Trophoblast cell (in vitro differentiated cells and primary cell): ENCODE results near the gene CSPG4.

Experiments
- DNase-seq, 2 donors: peaks; one replicate each; pipeline ENCODE4 v3.0.0-alpha.2; 2016
- H2AFZ ChIP-seq: 2 replicates; pipeline ENCODE4 v1.6.1; 2013; ENCODE audit warnings: low read length, moderate library complexity, mild to moderate bottlenecking; ENCODE audit not compliant: insufficient read depth, poor library complexity
- H2AK5ac ChIP-seq: 2 replicates; pipeline ENCODE4 v1.6.1; 2013; ENCODE audit warnings: mild to moderate bottlenecking, low read length
- H2BK120ac ChIP-seq: 2 replicates; pipeline ENCODE4 v1.6.1; 2013; ENCODE audit warnings: low read length, mild to moderate bottlenecking, moderate library complexity; ENCODE audit not compliant: insufficient read depth, poor library complexity
- H2BK12ac ChIP-seq: 2 replicates; pipeline ENCODE4 v1.6.1; 2013; ENCODE audit warnings: mild to moderate bottlenecking, low read length, moderate library complexity
- H2BK5ac ChIP-seq: 2 replicates; pipeline ENCODE4 v1.6.1; 2013; ENCODE audit warnings: low read length, low read depth, moderate library complexity, mild to moderate bottlenecking; ENCODE audit not compliant: poor library complexity
- H3K14ac ChIP-seq: 2 replicates; pipeline ENCODE4 v1.6.1; 2013; ENCODE audit warnings: mild to moderate bottlenecking, low read length
- H3K18ac ChIP-seq: 2 replicates; pipeline ENCODE4 v1.6.1; 2013; ENCODE audit warnings: mild to moderate bottlenecking, low read length
- H3K23ac ChIP-seq: 2 replicates; pipeline ENCODE4 v1.6.1; 2013; ENCODE audit warnings: low read length
- H3K27ac ChIP-seq: 2 replicates; pipeline ENCODE4 v1.5.1; 2013; ENCODE audit warnings: low read depth, mild to moderate bottlenecking, inconsistent platforms, low read length, moderate library complexity
- H3K27me3 ChIP-seq: 2 replicates; pipeline ENCODE4 v1.6.1; 2013; ENCODE audit warnings: inconsistent platforms, mild to moderate bottlenecking, low read length, moderate library complexity; ENCODE audit not compliant: insufficient read depth
- H3K36me3 ChIP-seq, 2 experiments: 1 replicate in 1 of 2; 2 replicates in 1 of 2; pipeline ENCODE4 v1.6.1; 2013; ENCODE audit warnings: low read length in 2 of 2, mild to moderate bottlenecking in 2 of 2, moderate library complexity in 1 of 2; ENCODE audit not compliant: insufficient read depth in 2 of 2, control insufficient read depth in 1 of 2
- H3K4ac ChIP-seq: 2 replicates; pipeline ENCODE4 v1.6.1; 2013; ENCODE audit warnings: low read depth, mild to moderate bottlenecking, low read length, moderate library complexity
- H3K4me1 ChIP-seq, 2 experiments: 1 replicate in 1 of 2; 2 replicates in 1 of 2; pipeline ENCODE4 v1.6.1; 2013; ENCODE audit warnings: low read length in 2 of 2, mild to moderate bottlenecking in 2 of 2, moderate library complexity in 1 of 2; ENCODE audit not compliant: insufficient read depth in 2 of 2, control insufficient read depth in 1 of 2
- H3K4me2 ChIP-seq: 2 replicates; pipeline ENCODE4 v1.6.1; 2013; ENCODE audit warnings: inconsistent platforms, mild to moderate bottlenecking, low read length, moderate library complexity
- H3K4me3 ChIP-seq: 2 replicates; pipeline ENCODE4 v1.5.1; 2013; ENCODE audit warnings: mild to moderate bottlenecking, low read depth, low read length, inconsistent platforms
- H3K79me1 ChIP-seq: one replicate; pipeline ENCODE4 v1.6.1; 2013; ENCODE audit warnings: low read length
- H3K79me2 ChIP-seq: 2 replicates; pipeline ENCODE4 v1.6.1; 2013; ENCODE audit warnings: low read length, mild to moderate bottlenecking; ENCODE audit not compliant: control insufficient read depth, insufficient read depth, poor library complexity
- H3K9ac ChIP-seq: 2 replicates; pipeline ENCODE4 v1.6.1; 2013; ENCODE audit warnings: mild to moderate bottlenecking, low read length
- H3K9me3 ChIP-seq: 2 replicates; pipeline ENCODE4 v1.6.1; 2013; ENCODE audit warnings: low read depth, mild to moderate bottlenecking, control low read depth, inconsistent platforms, low read length; ENCODE audit not compliant: insufficient read depth
- H4K12ac ChIP-seq: 2 replicates; pipeline ENCODE4 v1.6.1; 2013; ENCODE audit warnings: low read depth, mild to moderate bottlenecking, low read length, moderate library complexity
- H4K8ac ChIP-seq: 2 replicates; pipeline ENCODE4 v1.6.1; 2013; ENCODE audit warnings: low read depth, mild to moderate bottlenecking, low read length, moderate library complexity
- H4K91ac ChIP-seq: one replicate; pipeline ENCODE4 v1.6.1; 2013; ENCODE audit warnings: low read depth, mild to moderate bottlenecking, low read length, moderate library complexity
- WGBS: extraction: QIAGEN DNeasy Blood & Tissue Kit; methylation state at CpG from one replicate; pipeline ENCODE4 v1.1.7; 2013; ENCODE audit warnings: missing lambda C conversion rate; ENCODE audit not compliant: insufficient read length, insufficient coverage; ENCODE audit errors: extremely low coverage; 5-methylcytosine and 5-hydroxymethylcytosine counted together

The CSPG4 gene

DNA sequence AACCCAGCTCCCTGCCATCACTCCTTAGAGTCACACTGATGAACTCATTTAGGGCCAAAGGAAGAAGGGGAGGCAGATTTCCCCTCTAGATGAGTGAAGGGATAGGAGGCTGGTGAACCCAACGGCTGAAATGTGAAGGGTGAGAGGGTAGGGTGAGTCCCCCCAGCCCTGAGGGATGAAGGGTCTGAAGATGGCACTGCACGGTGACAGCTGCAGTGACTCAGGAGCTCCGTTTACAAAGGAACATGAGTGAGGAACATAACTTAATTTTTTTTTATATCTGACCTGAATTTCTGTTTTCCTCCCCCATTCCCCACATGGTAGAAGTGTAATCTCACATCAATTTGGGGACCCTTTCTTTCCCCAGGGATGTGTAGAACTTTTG lies 50.9 kb downstream of the CSPG4 start:
- DNase-seq, result no peak
- Histone ChIP-seq H3K9me3 (no peaks in the 10 kb centered on the region), H2BK12ac (no peak overlapping the region), H3K79me2 (no peaks in the 10 kb centered on the region), H3K36me3 (peaks cover 20 to 29% of the 10 kb centered on the region in 2 experiments), H3K4me3 (no peak overlapping the region), H3K14ac (peak overlapping the region; percentile 60), H3K27me3 (no peaks in the 10 kb centered on the region), H3K4me2 (no peak overlapping the region), H3K79me1 (no peaks in the 10 kb centered on the region), H4K12ac (no peak overlapping the region), H2BK5ac (no peak overlapping the region), H4K91ac (no peak overlapping the region), H3K4ac (no peak overlapping the region), H2BK120ac (peak overlapping the region; percentile 14), H3K4me1 (peaks cover 17 to 31% of the 10 kb centered on the region in 2 experiments), H3K18ac (no peak overlapping the region), H2AFZ (no peak overlapping the region), H4K8ac (peak overlapping the region; percentile 49), H3K27ac (peak overlapping the region; percentile 36), H3K9ac (no peak overlapping the region), H2AK5ac (peak overlapping the region; percentile 16), H3K23ac (no peak overlapping the region)
- WGBS, result no CpG with 5 or more reads among the region's 3 CpGs

DNA sequence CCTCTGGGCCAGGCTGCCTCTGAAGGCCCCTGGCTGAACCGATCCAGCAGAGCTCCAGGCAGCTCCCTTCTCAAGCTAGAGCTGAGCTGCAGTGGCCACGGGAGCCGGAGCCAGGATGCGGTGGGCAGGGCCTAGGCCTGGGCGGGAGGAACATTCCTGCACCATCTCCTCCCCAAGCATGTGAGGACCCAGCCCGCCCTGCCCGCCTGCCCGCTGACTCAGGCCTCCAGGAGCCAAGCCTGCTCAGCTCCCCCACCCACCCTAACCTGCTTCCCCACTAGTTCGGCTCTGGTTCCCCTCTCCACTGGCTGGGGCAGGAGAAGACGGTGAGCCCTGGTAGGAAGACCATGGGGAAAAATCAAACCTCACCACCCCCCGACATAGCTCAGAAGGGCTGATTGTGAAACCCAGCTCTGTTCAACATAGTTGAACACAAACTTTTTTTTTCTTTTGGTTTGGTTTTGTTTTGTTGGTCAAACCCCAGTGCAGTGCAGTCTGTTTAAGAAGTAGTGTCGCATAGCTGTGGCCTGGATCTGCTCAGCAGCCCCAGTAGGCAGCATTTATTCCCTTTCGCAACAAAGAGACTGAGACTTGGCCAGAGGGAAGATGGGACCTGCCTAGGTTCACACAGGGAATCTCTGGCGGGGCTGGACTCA lies 51.4 kb downstream of the CSPG4 start:
- no CpG with 5 or more reads among the region's 14 CpGs for WGBS
- H3K79me1 ChIP-seq, result no peaks in the 10 kb centered on the region
- DNase-seq, result peak; percentile 77 to 79

DNA sequence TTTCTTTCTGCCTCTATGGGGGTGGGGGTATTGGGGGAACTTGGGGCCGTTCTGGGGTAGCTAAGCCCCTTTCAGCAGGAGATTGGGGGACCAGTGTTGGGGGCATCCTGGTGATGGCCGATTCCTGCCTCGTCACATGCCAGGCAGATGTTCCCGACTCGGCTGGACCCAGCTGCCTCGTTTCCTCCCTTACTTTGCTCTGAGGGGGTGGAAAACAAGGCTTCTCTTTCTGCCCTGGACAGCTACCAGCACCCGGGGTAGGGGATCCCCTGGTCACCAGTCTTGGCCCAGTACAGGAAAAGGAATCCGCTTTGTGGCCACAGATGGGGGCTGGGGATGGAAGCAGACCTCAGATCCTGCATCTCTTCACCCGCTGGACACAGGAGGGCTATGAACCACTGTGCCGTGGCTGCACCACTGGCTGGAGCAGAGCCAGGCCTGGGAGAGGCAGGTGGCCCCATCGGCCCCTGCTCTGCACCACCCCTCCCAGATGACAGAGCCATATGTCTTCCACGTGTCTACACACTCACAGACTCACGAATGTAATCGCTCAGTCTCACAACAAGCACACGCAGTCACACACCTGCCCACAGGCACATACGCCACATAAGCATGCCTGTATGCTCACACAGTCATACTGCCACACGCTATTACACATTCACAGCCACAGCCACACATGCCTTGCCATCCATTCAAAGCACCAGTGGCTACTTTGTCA lies 52.6 kb downstream of the CSPG4 start:
- DNase-seq, result no peak
- WGBS, result no CpG with 5 or more reads among the region's 17 CpGs
- Histone ChIP-seq H2BK12ac (no peak overlapping the region), H3K4me1 (peaks cover 13 to 27% of the 10 kb centered on the region in 2 experiments), H3K18ac (no peak overlapping the region), H4K8ac (no peak overlapping the region), H2AFZ (no peak overlapping the region), H3K27ac (no peak overlapping the region), H2BK120ac (no peak overlapping the region), H3K9me3 (peaks cover 2% of the 10 kb centered on the region), H3K36me3 (peaks cover 25 to 33% of the 10 kb centered on the region in 2 experiments), H4K91ac (no peak overlapping the region), H3K4ac (no peak overlapping the region), H2BK5ac (no peak overlapping the region), H3K79me1 (no peaks in the 10 kb centered on the region), H3K4me2 (no peak overlapping the region), H3K14ac (no peak overlapping the region), H2AK5ac (no peak overlapping the region), H3K4me3 (no peak overlapping the region), H3K79me2 (no peaks in the 10 kb centered on the region), H4K12ac (no peak overlapping the region), H3K27me3 (no peaks in the 10 kb centered on the region), H3K23ac (no peak overlapping the region), H3K9ac (no peak overlapping the region)

More for the DNA sequence above, 51.4 kb downstream of the CSPG4 start:
- H3K27me3 ChIP-seq, result no peaks in the 10 kb centered on the region
- H2BK12ac ChIP-seq, result no peak overlapping the region
- H2BK5ac ChIP-seq, result no peak overlapping the region
- H3K14ac ChIP-seq, result peak overlapping the region; percentile 60
- H3K18ac ChIP-seq, result no peak overlapping the region
- no peak overlapping the region for H3K4me2 ChIP-seq
- peaks cover 13 to 27% of the 10 kb centered on the region in 2 experiments for H3K4me1 ChIP-seq
- peak overlapping the region; percentile 49 for H4K8ac ChIP-seq
- H3K4ac ChIP-seq, result no peak overlapping the region
- no peak overlapping the region for H2AFZ ChIP-seq
- no peak overlapping the region for H3K9ac ChIP-seq
- no peak overlapping the region for H4K12ac ChIP-seq
- H3K23ac ChIP-seq, result no peak overlapping the region
- peaks cover 2% of the 10 kb centered on the region for H3K9me3 ChIP-seq
- no peaks in the 10 kb centered on the region for H3K79me2 ChIP-seq
- no peak overlapping the region for H4K91ac ChIP-seq
- peak overlapping the region; percentile 14 for H2BK120ac ChIP-seq
- H3K27ac ChIP-seq, result peak overlapping the region; percentile 36
- peaks cover 23 to 33% of the 10 kb centered on the region in 2 experiments for H3K36me3 ChIP-seq
- peak overlapping the region; percentile 16 for H2AK5ac ChIP-seq
- H3K4me3 ChIP-seq, result no peak overlapping the region

DNA sequence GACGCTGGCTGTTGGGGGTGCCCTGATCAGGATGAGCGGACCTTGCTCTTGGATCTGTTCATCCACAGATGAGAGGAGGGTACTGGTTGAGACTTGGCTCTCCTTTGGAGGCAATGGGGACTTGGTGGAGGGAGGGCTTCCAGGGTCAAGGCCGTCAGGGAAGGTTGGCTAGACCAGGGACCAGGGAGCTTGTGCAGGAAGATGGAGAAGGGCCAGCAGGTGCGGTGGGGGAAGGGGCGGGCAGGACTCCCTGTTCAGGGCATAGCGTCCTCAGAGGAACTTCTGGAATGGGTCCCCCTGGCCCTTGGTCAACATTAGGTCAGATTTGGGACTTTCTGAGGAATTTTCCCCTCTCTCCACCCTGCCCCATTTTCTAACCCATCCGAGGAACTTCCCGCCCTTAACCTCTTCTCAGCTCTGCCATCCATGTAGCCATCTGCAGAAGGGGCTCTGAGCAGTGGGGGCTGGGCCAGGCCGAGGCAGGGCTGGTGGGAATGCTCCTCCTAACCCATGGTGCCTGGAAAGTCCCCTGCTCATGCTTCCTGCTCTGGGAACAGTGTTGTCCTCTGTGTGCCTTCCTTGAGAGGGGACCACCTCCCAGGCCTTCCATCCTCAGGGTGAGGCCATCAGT lies 53.4 kb downstream of the CSPG4 start:
- Histone ChIP-seq H2AFZ (no peak overlapping the region), H3K36me3 (peaks cover 30 to 36% of the 10 kb centered on the region in 2 experiments), H3K9ac (no peak overlapping the region), H3K9me3 (peaks cover 2% of the 10 kb centered on the region), H3K4me1 (peaks cover 13 to 21% of the 10 kb centered on the region in 2 experiments), H2AK5ac (no peak overlapping the region), H3K4me3 (no peak overlapping the region), H3K79me2 (no peaks in the 10 kb centered on the region), H3K27me3 (no peaks in the 10 kb centered on the region), H2BK120ac (no peak overlapping the region), H3K4ac (no peak overlapping the region), H3K18ac (no peak overlapping the region), H4K8ac (no peak overlapping the region), H3K27ac (no peak overlapping the region), H3K79me1 (no peaks in the 10 kb centered on the region), H3K4me2 (no peak overlapping the region), H2BK12ac (no peak overlapping the region), H4K91ac (no peak overlapping the region), H3K23ac (no peak overlapping the region), H2BK5ac (no peak overlapping the region), H3K14ac (no peak overlapping the region), H4K12ac (no peak overlapping the region)
- WGBS, result no CpG with 5 or more reads among the region's 9 CpGs
- DNase-seq, result no peak
